WTC11 (cell line): Measurements from ENCODE around the gene INO80D. TPM values are rescaled to one million over a fixed set of nuclear protein-coding genes. Genes with fewer than 3 reads are reported as not detected.

Experiments used
- ATAC-seq: fragments of 200-7000 bp; cut with Tn5 transposase; 2 replicates; pipeline ENCODE4 v1.10.0; 2021; ENCODE audit warnings: mild to moderate bottlenecking, moderate library complexity
- CTCF ChIA-PET: fragments of 300-600 bp; sonication (Branson Sonifier 250); formaldehyde crosslinking; loops from one replicate; lab custom pipeline; 2021; ENCODE audit warnings: antibody characterized with exemption; lab: Charles Lee
- POLR2A ChIA-PET: fragments of 350-600 bp; sonication (Branson Sonifier 250); formaldehyde crosslinking; loops from one replicate; lab custom pipeline; 2021; ENCODE audit warnings: antibody characterized with exemption; lab: Charles Lee
- DNase-seq: peaks from one replicate; pipeline ENCODE4 v3.0.0; 2021; ENCODE audit warnings: low spot score
- H3K27ac Mint-ChIP-seq: 2 replicates; pipeline ENCODE4 v1.8.0; 2021; ENCODE audit warnings: mixed read lengths
- H3K27me3 Mint-ChIP-seq: 2 replicates; pipeline ENCODE4 v1.8.0; 2021; ENCODE audit warnings: low read depth, mild to moderate bottlenecking, moderate library complexity, mixed read lengths
- H3K36me3 Mint-ChIP-seq: 2 replicates; pipeline ENCODE4 v1.8.0; 2021; ENCODE audit warnings: mixed read lengths
- H3K4me1 Mint-ChIP-seq: 2 replicates; pipeline ENCODE4 v1.8.0; 2022; ENCODE audit warnings: mixed read lengths
- H3K4me3 Mint-ChIP-seq: 2 replicates; pipeline ENCODE4 v1.8.0; 2021; ENCODE audit warnings: mild to moderate bottlenecking, moderate library complexity, mixed read lengths
- H3K9me3 Mint-ChIP-seq: 2 replicates; pipeline ENCODE4 v1.8.0; 2021; ENCODE audit warnings: mixed read lengths
- E2F1 ChIP-seq: sonication (generic); formaldehyde crosslinking; IDR thresholded peaks from 2 replicates; pipeline ENCODE4 v1.8.0; 2022; ENCODE audit warnings: mild to moderate bottlenecking, missing genetic modification reagents
- FOXP1 ChIP-seq: sonication (generic); formaldehyde crosslinking; IDR thresholded peaks from 2 replicates; pipeline ENCODE4 v1.8.0; 2022; ENCODE audit warnings: missing genetic modification reagents, mild to moderate bottlenecking, moderate library complexity, borderline replicate concordance
- MXD4 ChIP-seq: fragments of 250-450 bp; sonication (Bioruptor Pico); IDR thresholded peaks from 2 replicates; pipeline ENCODE4 v1.8.0; 2021; ENCODE audit warnings: mild to moderate bottlenecking, moderate library complexity, borderline replicate concordance
- TCF7 ChIP-seq: sonication (generic); formaldehyde crosslinking; IDR thresholded peaks from 2 replicates; pipeline ENCODE4 v1.8.0; 2022; ENCODE audit warnings: mild to moderate bottlenecking, low read depth, missing genetic modification reagents, moderate library complexity
- ZNF263 ChIP-seq: sonication (generic); formaldehyde crosslinking; IDR thresholded peaks from 2 replicates; pipeline ENCODE4 v1.8.1; 2022; ENCODE audit warnings: low read depth, mild to moderate bottlenecking, moderate library complexity, missing genetic modification reagents
- ZNF281 ChIP-seq: sonication (generic); formaldehyde crosslinking; IDR thresholded peaks from 2 replicates; pipeline ENCODE4 v1.8.0; 2023; ENCODE audit warnings: mild to moderate bottlenecking, missing genetic modification reagents
- total RNA-seq: library from RNA; stranded (reverse); gene quantifications from 3 replicates; pipeline ENCODE4 v1.2.3, GENCODE V29; 2021
- TF ChIP-seq, protein P1 (sequence below): sonication (generic); formaldehyde crosslinking; IDR thresholded peaks from 2 replicates; pipeline ENCODE4 v1.8.0; 2022; ENCODE audit warnings: mild to moderate bottlenecking, missing genetic modification reagents
- TF ChIP-seq, protein P2 (sequence below): sonication (generic); formaldehyde crosslinking; IDR thresholded peaks from 2 replicates; pipeline ENCODE4 v1.8.0; 2022; ENCODE audit warnings: missing genetic modification reagents

Gene INO80D
- total RNA-seq, 1 experiment from 2014 or later: 30.9 TPM

- TF ChIP-seq, protein P1, sequence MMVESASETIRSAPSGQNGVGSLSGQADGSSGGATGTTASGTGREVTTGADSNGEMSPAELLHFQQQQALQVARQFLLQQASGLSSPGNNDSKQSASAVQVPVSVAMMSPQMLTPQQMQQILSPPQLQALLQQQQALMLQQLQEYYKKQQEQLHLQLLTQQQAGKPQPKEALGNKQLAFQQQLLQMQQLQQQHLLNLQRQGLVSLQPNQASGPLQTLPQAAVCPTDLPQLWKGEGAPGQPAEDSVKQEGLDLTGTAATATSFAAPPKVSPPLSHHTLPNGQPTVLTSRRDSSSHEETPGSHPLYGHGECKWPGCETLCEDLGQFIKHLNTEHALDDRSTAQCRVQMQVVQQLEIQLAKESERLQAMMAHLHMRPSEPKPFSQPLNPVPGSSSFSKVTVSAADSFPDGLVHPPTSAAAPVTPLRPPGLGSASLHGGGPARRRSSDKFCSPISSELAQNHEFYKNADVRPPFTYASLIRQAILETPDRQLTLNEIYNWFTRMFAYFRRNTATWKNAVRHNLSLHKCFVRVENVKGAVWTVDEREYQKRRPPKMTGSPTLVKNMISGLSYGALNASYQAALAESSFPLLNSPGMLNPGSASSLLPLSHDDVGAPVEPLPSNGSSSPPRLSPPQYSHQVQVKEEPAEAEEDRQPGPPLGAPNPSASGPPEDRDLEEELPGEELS (CRISPR knock-in tag): no peak
- TF ChIP-seq, all 79 proteins: peak for 0
Measured at GRCh38 chr2:205959521-205959920, 126.5 kb downstream of the INO80D start (continued).

- POLR2A ChIA-PET: interaction anchor here (0.6 kb wide), 1 partner anchor 310 kb away, joined by 6 read pairs; no protein-coding TSS in a partner anchor
- no peak for TF ChIP-seq ZNF281
- no peak for TF ChIP-seq MXD4 (CRISPR knock-in tag)
- TF ChIP-seq ZNF263 (CRISPR knock-in tag): no peak
- TF ChIP-seq TCF7 (CRISPR knock-in tag): no peak
- Mint-ChIP-seq H3K27me3 (no peaks in the 10 kb centered on the region; the same call in none of the 2 replicates), H3K4me1 (peaks cover 29% of the 10 kb centered on the region), H3K36me3 (peaks cover 22% of the 10 kb centered on the region), H3K4me3 (no peak overlapping the region; the same call in 1 of the 2 replicates), H3K27ac (no peak overlapping the region), H3K9me3 (peaks cover 24% of the 10 kb centered on the region)
- no peak for DNase-seq
- ATAC-seq: peak; percentile 92
- CTCF ChIA-PET: interaction anchor here (1.9 to 2.4 kb wide), 2 partner anchors 9 to 31 kb away, joined by 8 to 10 read pairs; no protein-coding TSS in a partner anchor
Measured at GRCh38 chr2:205957452-205958154, 128.4 kb downstream of the INO80D start.

DNA sequence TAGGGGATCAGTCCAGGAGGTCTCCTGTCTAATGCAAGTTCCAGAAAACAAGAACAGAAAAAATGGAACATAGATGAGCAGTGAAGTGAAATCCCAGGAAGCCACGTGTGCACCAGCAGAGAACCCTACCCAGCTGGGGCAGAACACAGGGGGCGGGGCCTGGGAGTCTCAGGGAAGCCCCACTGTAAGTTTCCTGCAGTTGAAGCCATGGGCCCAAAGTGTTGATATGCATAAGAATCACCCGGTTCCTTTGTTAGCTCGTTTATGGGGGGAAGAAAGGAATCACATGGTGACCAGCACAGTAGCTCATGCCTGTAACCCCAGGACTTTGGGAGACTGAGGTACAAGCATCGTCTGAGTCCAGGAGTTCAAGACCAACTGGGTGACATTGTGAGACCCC lies 131.3 kb downstream of the INO80D start:
- ATAC-seq (peak; percentile 32; the same call in 1 of the 2 replicates), DNase-seq (no peak)
- TF ChIP-seq FOXP1 (CRISPR knock-in tag) (no peak), E2F1 (CRISPR knock-in tag) (no peak)
- TF ChIP-seq, protein P2, sequence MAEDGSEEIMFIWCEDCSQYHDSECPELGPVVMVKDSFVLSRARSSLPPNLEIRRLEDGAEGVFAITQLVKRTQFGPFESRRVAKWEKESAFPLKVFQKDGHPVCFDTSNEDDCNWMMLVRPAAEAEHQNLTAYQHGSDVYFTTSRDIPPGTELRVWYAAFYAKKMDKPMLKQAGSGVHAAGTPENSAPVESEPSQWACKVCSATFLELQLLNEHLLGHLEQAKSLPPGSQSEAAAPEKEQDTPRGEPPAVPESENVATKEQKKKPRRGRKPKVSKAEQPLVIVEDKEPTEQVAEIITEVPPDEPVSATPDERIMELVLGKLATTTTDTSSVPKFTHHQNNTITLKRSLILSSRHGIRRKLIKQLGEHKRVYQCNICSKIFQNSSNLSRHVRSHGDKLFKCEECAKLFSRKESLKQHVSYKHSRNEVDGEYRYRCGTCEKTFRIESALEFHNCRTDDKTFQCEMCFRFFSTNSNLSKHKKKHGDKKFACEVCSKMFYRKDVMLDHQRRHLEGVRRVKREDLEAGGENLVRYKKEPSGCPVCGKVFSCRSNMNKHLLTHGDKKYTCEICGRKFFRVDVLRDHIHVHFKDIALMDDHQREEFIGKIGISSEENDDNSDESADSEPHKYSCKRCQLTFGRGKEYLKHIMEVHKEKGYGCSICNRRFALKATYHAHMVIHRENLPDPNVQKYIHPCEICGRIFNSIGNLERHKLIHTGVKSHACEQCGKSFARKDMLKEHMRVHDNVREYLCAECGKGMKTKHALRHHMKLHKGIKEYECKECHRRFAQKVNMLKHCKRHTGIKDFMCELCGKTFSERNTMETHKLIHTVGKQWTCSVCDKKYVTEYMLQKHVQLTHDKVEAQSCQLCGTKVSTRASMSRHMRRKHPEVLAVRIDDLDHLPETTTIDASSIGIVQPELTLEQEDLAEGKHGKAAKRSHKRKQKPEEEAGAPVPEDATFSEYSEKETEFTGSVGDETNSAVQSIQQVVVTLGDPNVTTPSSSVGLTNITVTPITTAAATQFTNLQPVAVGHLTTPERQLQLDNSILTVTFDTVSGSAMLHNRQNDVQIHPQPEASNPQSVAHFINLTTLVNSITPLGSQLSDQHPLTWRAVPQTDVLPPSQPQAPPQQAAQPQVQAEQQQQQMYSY: 0 out of 2 replicates have a peak, but pooled peaks have one; percentile 13
- CTCF ChIA-PET: interaction anchor here (0.6 to 1.0 kb wide), 3 partner anchors 10 to 305 kb away, joined by 3 to 5 read pairs (median 4); no protein-coding TSS in a partner anchor
- H3K4me1 Mint-ChIP-seq: peaks cover 38% of the 10 kb centered on the region
- H3K36me3 Mint-ChIP-seq: peaks cover 33% of the 10 kb centered on the region
- H3K9me3 Mint-ChIP-seq: peaks cover 36% of the 10 kb centered on the region
- POLR2A ChIA-PET: no interaction called here
- no peak overlapping the region for H3K27ac Mint-ChIP-seq
- H3K4me3 Mint-ChIP-seq: no peak overlapping the region
- no peaks in the 10 kb centered on the region; the same call in none of the 2 replicates for H3K27me3 Mint-ChIP-seq
